NCI-H2227 treated with DMSO at 0.1 percent for 48 hours (cell line): Measurements from ENCODE around the gene NADSYN1.
"Not testable (repeated sequence)": the region's sequence is repeated elsewhere in the genome, so short reads cannot be mapped to it uniquely, and the experiment has no call there.

Experiments used
- DNase-seq: peaks from one replicate; lab custom pipeline; 2025; lab: John Stamatoyannopoulos, UW

The NADSYN1 gene

GRCh38 chr11:71527576-71528210 lies 74.7 kb downstream of the NADSYN1 start:
- DNase-seq, result no peak

DNA sequence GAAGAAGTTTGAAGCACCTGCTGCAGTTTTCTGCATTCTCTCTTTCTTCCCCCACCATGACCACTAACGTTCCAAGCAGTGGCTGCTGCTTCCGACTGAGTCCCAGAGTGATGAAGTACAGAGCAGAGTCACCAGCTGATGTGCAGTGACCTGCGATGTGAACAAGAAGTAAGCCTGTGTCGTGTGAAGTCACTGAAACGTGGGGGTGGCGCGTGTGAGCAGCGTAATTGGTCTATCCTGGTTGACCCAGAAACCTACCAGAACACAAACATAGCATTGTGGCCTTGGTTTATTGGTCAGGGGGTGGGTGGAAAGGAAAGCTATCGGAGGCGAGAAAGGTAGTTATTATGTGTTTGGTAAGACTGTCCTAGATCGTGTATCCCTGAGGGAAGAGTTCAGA lies 77.6 kb downstream of the NADSYN1 start:
- no peak for DNase-seq

GRCh38 chr11:71532036-71532610 lies 79.1 kb downstream of the NADSYN1 start:
- no peak for DNase-seq

DNA sequence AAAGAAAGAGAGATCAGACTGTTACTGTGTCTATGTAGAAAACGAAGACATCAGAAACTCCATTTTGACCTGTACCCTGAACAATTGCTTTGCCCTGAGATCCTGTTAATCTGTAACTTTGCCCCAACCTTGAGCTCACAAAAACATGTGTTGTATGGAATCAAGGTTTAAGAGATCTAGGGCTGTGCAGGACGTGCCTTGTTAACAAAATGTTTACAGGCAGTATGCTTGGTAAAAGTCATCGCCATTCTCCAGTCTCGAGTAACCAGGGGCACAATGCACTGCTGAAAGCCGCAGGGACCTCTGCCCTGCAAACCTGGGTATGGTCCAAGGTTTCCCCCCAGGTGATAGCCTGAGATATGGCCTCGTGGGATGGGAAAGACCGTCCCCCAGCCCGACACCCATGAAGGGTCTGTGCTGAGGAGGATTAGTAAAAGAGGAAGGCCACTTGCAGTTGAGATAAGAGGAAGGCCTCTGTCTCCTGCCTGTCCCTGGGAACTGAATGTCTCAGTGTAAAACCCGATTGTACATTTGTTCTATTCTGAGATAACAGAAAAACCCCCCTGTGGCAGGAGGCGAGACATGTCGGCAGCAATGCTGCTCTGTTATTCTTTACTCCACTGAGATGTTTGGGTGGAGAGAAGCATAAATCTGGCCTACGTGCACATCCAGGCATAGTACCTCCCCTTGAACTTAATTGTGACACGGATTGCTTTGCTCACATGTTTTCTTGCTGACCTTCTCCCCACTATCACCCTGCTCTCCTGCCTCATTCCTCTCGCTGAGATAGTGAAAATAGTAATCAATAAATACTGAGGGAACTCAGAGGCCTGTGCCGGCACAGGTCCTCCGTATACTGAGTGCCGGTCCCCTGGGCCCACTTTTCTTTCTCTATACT lies 82.0 kb downstream of the NADSYN1 start:
- DNase-seq, result not testable (repeated sequence)

DNA sequence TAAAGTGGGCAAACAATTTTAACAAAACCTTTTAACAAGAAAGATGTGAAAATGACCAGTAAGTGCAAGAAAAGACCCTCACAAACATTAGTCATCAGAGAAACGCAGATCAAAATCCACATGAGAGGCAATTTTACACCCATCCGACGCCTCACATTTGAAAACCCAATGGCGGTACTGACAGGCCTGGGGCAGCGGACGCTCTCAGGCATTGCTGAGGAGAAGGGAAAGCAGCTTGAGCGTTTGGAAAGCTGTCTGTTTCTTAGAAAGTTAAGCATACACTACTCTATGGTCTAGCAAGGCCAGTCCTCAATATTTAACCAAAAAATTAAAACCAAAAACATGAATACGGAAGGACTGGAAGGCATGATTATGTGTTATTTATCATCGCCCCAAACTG lies 82.8 kb downstream of the NADSYN1 start:
- no peak for DNase-seq

GRCh38 chr11:71537537-71537936 lies 84.5 kb downstream of the NADSYN1 start:
- DNase-seq, result no peak

DNA sequence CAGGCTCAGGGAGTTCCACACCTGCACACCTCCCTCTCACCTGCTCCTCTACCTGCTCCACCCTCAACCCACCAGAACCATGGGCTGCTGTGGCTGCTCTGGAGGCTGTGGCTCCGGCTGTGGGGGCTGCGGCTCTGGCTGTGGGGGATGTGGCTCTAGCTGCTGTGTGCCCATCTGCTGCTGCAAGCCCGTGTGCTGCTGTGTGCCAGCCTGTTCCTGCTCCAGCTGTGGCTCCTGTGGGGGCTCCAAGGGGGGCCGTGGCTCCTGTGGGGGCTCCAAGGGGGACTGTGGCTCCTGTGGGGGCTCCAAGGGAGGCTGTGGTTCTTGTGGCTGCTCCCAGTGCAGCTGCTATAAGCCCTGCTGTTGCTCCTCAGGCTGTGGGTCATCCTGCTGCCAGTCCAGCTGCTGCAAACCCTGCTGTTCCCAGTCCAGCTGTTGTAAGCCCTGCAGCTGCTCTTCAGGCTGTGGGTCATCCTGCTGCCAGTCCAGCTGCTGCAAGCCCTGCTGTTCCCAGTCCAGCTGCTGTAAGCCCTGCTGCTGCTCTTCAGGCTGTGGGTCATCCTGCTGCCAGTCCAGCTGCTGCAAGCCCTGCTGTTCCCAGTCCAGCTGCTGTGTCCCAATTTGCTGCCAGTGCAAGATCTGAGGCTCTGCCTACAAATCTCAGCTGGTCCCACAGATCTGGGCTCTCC lies 85.1 kb downstream of the NADSYN1 start, which contains the start of gene KRTAP5-8:
TSS of gene KRTAP5-8 (plus strand) at position 49 of the 689 bp plus-strand sequence. CDS start at position 80, 31 bp downstream.
- DNase-seq, result not testable (repeated sequence)

- DNase-seq, result no peak
Measured at GRCh38 chr11:71538666-71538990, 85.6 kb downstream of the NADSYN1 start.

- DNase-seq, result no peak
Measured at GRCh38 chr11:71539017-71539416, 86.0 kb downstream of the NADSYN1 start.

DNA sequence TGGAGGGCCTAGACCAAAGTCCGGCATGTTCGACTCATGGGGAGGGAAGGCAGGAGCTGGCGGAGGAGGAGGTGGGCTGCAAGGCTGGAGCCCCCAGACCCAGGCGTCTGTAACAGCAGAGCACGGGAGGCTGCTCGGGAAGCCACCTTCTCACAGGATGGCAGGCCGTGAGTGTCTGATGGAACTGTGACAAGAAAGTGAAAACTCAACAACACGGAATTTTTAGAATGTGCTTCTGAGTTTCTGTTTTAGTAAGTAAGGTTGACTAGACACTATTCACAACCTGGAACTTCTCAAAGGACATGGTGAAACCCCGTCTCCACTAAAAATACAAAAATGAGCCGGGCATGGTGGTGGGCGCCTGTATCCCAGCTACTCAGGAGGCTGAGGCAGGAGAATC lies 87.0 kb downstream of the NADSYN1 start:
- not testable (repeated sequence) for DNase-seq

- not testable (repeated sequence) for DNase-seq
Measured at GRCh38 chr11:71540521-71541304, 87.7 kb downstream of the NADSYN1 start.

GRCh38 chr11:71542382-71542781 lies 89.4 kb downstream of the NADSYN1 start:
- no peak for DNase-seq

GRCh38 chr11:71542879-71543777 lies 90.1 kb downstream of the NADSYN1 start:
- no peak for DNase-seq

DNA sequence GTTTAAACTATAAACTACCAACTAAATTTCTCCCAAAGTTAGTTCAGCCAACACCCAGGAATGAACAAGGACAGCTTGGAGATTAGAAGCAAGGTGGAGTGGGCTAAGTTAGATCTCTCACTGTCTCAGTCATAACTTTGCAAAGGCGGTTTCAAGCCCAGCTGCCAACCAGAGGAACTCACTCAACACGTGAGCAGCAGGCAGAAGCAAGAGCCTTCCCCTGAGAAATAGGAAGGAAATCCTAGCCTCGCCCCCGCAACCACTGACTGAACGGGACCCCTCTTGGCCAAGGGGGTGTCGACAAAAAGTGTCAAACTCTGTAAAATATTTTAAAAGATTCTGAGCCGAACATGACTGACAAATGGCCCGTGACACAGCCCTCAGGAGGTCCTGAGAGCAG lies 90.9 kb downstream of the NADSYN1 start:
- DNase-seq, result no peak

GRCh38 chr11:71544525-71545214 lies 91.7 kb downstream of the NADSYN1 start:
- no peak for DNase-seq

- no peak for DNase-seq
Measured at GRCh38 chr11:71545405-71545966, 92.5 kb downstream of the NADSYN1 start.

GRCh38 chr11:71548120-71548519 lies 95.1 kb downstream of the NADSYN1 start, which contains the start of gene KRTAP5-9:
KRTAP5-9 (plus strand) TSS chr11:71548420; CDS start chr11:71548658, 238 bp downstream.
- DNase-seq, result no peak

DNA sequence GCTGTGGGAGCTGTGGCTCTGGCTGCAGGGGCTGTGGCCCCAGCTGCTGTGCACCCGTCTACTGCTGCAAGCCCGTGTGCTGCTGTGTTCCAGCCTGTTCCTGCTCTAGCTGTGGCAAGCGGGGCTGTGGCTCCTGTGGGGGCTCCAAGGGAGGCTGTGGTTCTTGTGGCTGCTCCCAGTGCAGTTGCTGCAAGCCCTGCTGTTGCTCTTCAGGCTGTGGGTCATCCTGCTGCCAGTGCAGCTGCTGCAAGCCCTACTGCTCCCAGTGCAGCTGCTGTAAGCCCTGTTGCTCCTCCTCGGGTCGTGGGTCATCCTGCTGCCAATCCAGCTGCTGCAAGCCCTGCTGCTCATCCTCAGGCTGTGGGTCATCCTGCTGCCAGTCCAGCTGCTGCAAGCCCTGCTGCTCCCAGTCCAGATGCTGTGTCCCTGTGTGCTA lies 95.7 kb downstream of the NADSYN1 start:
- no peak for DNase-seq
